Endothelial cell of umbilical vein (primary cell): ENCODE results near the gene CRYGN. TPM values are rescaled to one million over a fixed set of nuclear protein-coding genes. Genes with fewer than 3 reads are reported as not detected.

Experiments
- BruUV-seq: library from RNA; stranded (reverse); fragments of 400-500 nt; replicated peaks from 2 replicates; lab custom pipeline; 2021; lab: Mats Ljungman, UMichigan
- CTCF ChIA-PET: fragments of 300-600, 350-600 bp; sonication (Branson Sonifier 250); formaldehyde crosslinking; loops from one replicate; lab custom pipeline; 2021; ENCODE audit warnings: antibody characterized with exemption, inconsistent platforms; lab: Charles Lee
- POLR2A ChIA-PET: fragments of 300-600, 350-600 bp; sonication (Branson Sonifier 250); formaldehyde crosslinking; loops from one replicate; lab custom pipeline; 2021; ENCODE audit warnings: antibody characterized with exemption, inconsistent platforms; lab: Charles Lee
- DNase-seq: peaks from one replicate; pipeline ENCODE4 v3.0.0-alpha.2; 2011; ENCODE audit warnings: low read depth, low spot score
- FAIRE-seq: peaks from 2 replicates; lab custom pipeline; 2011; peaks lifted over from hg19 to GRCh38; lab: Jason Lieb, UNC
- H2AFZ ChIP-seq: 2 replicates; pipeline ENCODE4 v1.6.0; 2012; ENCODE audit warnings: low read depth, low read length, control low read depth, inconsistent platforms
- H3K27ac ChIP-seq: 2 replicates; pipeline ENCODE4 v1.5.1; 2011; ENCODE audit warnings: low read depth, mild to moderate bottlenecking, control low read depth, low read length, moderate library complexity; ENCODE audit not compliant: insufficient read depth
- H3K27me3 ChIP-seq, 2 experiments: 2 replicates each; pipeline versions ENCODE4 v1.6.0 to v1.6.1; 2011; ENCODE audit warnings: low read length in 2 of 2, mixed read lengths in 1 of 2; ENCODE audit not compliant: control insufficient read depth in 2 of 2, insufficient read depth in 2 of 2
- H3K36me3 ChIP-seq, 2 experiments: 2 replicates in 1 of 2; 3 replicates in 1 of 2; pipeline ENCODE4 v1.5.1; 2011; ENCODE audit warnings: low read length in 2 of 2, mild to moderate bottlenecking in 1 of 2, moderate library complexity in 1 of 2; ENCODE audit not compliant: control insufficient read depth in 2 of 2, insufficient read depth in 2 of 2; ENCODE audit errors: extremely low read depth in 1 of 2
- H3K4me1 ChIP-seq: 3 replicates; pipeline ENCODE4 v1.5.1; 2011; ENCODE audit warnings: mild to moderate bottlenecking, low read length; ENCODE audit not compliant: control insufficient read depth, insufficient read depth; ENCODE audit errors: extremely low read depth
- H3K4me2 ChIP-seq: 2 replicates; pipeline ENCODE4 v1.6.1; 2011; ENCODE audit warnings: low read length, control low read depth, mixed read lengths; ENCODE audit not compliant: insufficient read depth
- H3K4me3 ChIP-seq, 3 experiments: fragments of 200-600 bp in 1 of 3; sonication (generic), shearing (Covaris generic) in 1 of 3; replicated peaks in 1 of 3; 2 replicates each; pipeline ENCODE4 v1.5.1; 2011 to 2016; ENCODE audit warnings: control low read depth in 3 of 3, low read length in 3 of 3, mild to moderate bottlenecking in 2 of 3, inconsistent platforms in 1 of 3, low read depth in 1 of 3, moderate library complexity in 1 of 3; ENCODE audit not compliant: insufficient read depth in 1 of 3
- H3K79me2 ChIP-seq: 2 replicates; pipeline ENCODE4 v1.6.0; 2012; ENCODE audit warnings: low read length, inconsistent platforms; ENCODE audit not compliant: control insufficient read depth, insufficient read depth
- H3K9ac ChIP-seq: replicated peaks from 2 replicates; pipeline ENCODE3; 2011; ENCODE audit warnings: low read length, control low read depth; ENCODE audit not compliant: insufficient read depth; ENCODE audit errors: extremely low read depth
- H3K9me1 ChIP-seq: replicated peaks from 3 replicates; pipeline ENCODE4 v1.6.0; 2011; ENCODE audit warnings: mild to moderate bottlenecking, low read length; ENCODE audit not compliant: control insufficient read depth, insufficient read depth; ENCODE audit errors: extremely low read depth
- H3K9me3 ChIP-seq: replicated peaks from 2 replicates; pipeline ENCODE4 v1.5.1; 2012; ENCODE audit warnings: low read length, inconsistent platforms; ENCODE audit not compliant: control insufficient read depth, insufficient read depth
- H4K20me1 ChIP-seq: replicated peaks from 2 replicates; pipeline ENCODE3; 2011; ENCODE audit warnings: mild to moderate bottlenecking, low read length; ENCODE audit not compliant: control insufficient read depth, insufficient read depth; ENCODE audit errors: extremely low read depth
- CTCF ChIP-seq, 2 donors: IDR thresholded peaks; 1 replicate in 1 of 2; 2 replicates in 1 of 2; pipeline ENCODE4 v1.5.1; 2011; ENCODE audit warnings: low read length in 2 of 2, mild to moderate bottlenecking in 2 of 2, moderate library complexity in 2 of 2, control low read depth in 1 of 2, inconsistent platforms in 1 of 2, low read depth in 1 of 2; ENCODE audit not compliant: insufficient read depth in 1 of 2; ENCODE audit errors: extremely low read depth in 1 of 2
- EZH2 ChIP-seq: IDR thresholded peaks from 2 replicates; pipeline ENCODE4 v1.6.1; 2012; ENCODE audit warnings: borderline replicate concordance, low read depth, mild to moderate bottlenecking, moderate library complexity, low read length, inconsistent platforms; ENCODE audit not compliant: severe bottlenecking
- FOS ChIP-seq: IDR thresholded peaks from 2 replicates; pipeline ENCODE4 v1.6.1; 2011; ENCODE audit warnings: mild to moderate bottlenecking, low read length, moderate library complexity, borderline replicate concordance; ENCODE audit not compliant: insufficient read depth
- GATA2 ChIP-seq: IDR thresholded peaks from 2 replicates; pipeline ENCODE4 v1.7.0; 2011; ENCODE audit warnings: low read depth, mild to moderate bottlenecking, moderate library complexity, mixed read lengths, low read length; ENCODE audit not compliant: insufficient read length, insufficient read depth
- JUN ChIP-seq: IDR thresholded peaks from 2 replicates; pipeline ENCODE4 v1.6.1; 2011; ENCODE audit warnings: borderline replicate concordance, low read depth; ENCODE audit not compliant: insufficient read length, insufficient read depth
- MAX ChIP-seq: IDR thresholded peaks from 2 replicates; pipeline ENCODE4 v1.6.1; 2011; ENCODE audit not compliant: insufficient read depth, insufficient read length
- MYC ChIP-seq: IDR thresholded peaks from one replicate; pipeline ENCODE4 v1.6.1; 2011; ENCODE audit warnings: mild to moderate bottlenecking, low read depth, low read length
- POLR2A ChIP-seq: IDR thresholded peaks from 2 replicates; pipeline ENCODE4 v1.6.1; 2012; ENCODE audit warnings: low read depth, mild to moderate bottlenecking, control low read depth, low read length
- POLR2AphosphoS5 ChIP-seq: IDR thresholded peaks from 2 replicates; pipeline ENCODE4 v1.6.1; 2012; ENCODE audit warnings: low read depth, mild to moderate bottlenecking, control low read depth, low read length, moderate library complexity; ENCODE audit not compliant: insufficient read depth
- dilution Hi-C: fragments of 300-500 bp; cut with MboI; formaldehyde crosslinking; loops from one replicate; pipeline ENCODE4 v1.15.0; 2019; ENCODE audit warnings: low sequenced_read_pairs; ENCODE audit not compliant: extremely low pct_ligation_motif_present
- intact Hi-C: fragments of 100-400 bp; cut with micrococcal nuclease; formaldehyde crosslinking; loops from one replicate; pipeline ENCODE4 v1.10.0; 2022
- polyA plus RNA-seq, 4 experiments: library from polyadenylated mRNA; depleted of rRNA in 3 of 4; stranded (reverse) in 3 of 4; unstranded in 1 of 4; fragments of >200 nt; gene quantifications; 2 replicates each; pipeline versions ENCODE4 v1.2.1 to v1.2.3, GENCODE V29; 2011 to 2012; ENCODE audit warnings: missing spikeins in 1 of 4
- total RNA-seq: library from RNA; stranded (reverse); gene quantifications from 2 replicates; pipeline ENCODE4 v1.2.3, GENCODE V29; 2021

The CRYGN gene
- total and polyA plus RNA-seq, 2 donors (not counting 3 experiments of a cell fraction or from before 2014, with no cell fraction given), result not detected

GRCh38 chr7:151426441-151426903 is 13.5 kb downstream of the CRYGN start:
- dilution Hi-C loops (no loop called here), intact Hi-C loops (no loop called here)
- FAIRE-seq, result peak; percentile 63
- ChIA-PET CTCF (interaction anchor here (0.7 to 2.4 kb wide), 3 partner anchors 22 to 112 kb away, joined by 3 to 10 read pairs (median 3); no protein-coding TSS in a partner anchor), POLR2A (no interaction called here)
- H3K27me3 ChIP-seq, result peaks cover 4 to 6% of the 10 kb centered on the region in 2 experiments
- no peaks in the 10 kb centered on the region for H3K9me3 ChIP-seq
- H3K79me2 ChIP-seq, result no peaks in the 10 kb centered on the region
- no peak overlapping the region for H2AFZ ChIP-seq
- no peak overlapping the region for H3K9ac ChIP-seq
- no peaks in the 10 kb centered on the region for H3K36me3 ChIP-seq
- TF ChIP-seq EZH2, result no peak
- peak; percentile 41 for TF ChIP-seq FOS
- H3K27ac ChIP-seq, result no peak overlapping the region
- no peaks in the 10 kb centered on the region for H4K20me1 ChIP-seq
- H3K4me2 ChIP-seq, result no peak overlapping the region
- DNase-seq, result peak; percentile 47
- no peaks in the 10 kb centered on the region for H3K9me1 ChIP-seq
- BruUV-seq, result no TSS peak
- no peaks in the 10 kb centered on the region for H3K4me1 ChIP-seq
- H3K4me3 ChIP-seq, result no peak overlapping the region

- no TSS peak for BruUV-seq
- TF ChIP-seq FOS (no peak), EZH2 (no peak), CTCF (IDR thresholded peaks at IDR 0.05; ENCODE audit: extremely low read depth in 1 of 2, insufficient read depth in 1 of 2, low read depth in 1 of 2, low read length in 2 of 2) (no peak), MYC (no peak), JUN (no peak), POLR2A (no peak), GATA2 (no peak), MAX (no peak), POLR2AphosphoS5 (no peak)
- CTCF ChIA-PET, result interaction anchor here (0.7 to 2.4 kb wide), 4 partner anchors 10 to 111 kb away, joined by 3 to 10 read pairs (median 4); no protein-coding TSS in a partner anchor
- intact Hi-C loops (no loop called here), dilution Hi-C loops (no loop called here)
- no peak overlapping the region for H3K27ac ChIP-seq
- no peaks in the 10 kb centered on the region for H3K9me1 ChIP-seq
- FAIRE-seq (no peak), DNase-seq (no peak)
- no peaks in the 10 kb centered on the region for H3K79me2 ChIP-seq
- H3K27me3 ChIP-seq, result peaks cover 4 to 6% of the 10 kb centered on the region in 2 experiments
- no peak overlapping the region for H3K4me2 ChIP-seq
- POLR2A ChIA-PET, result no interaction called here
- no peaks in the 10 kb centered on the region for H3K36me3 ChIP-seq
- H3K9ac ChIP-seq, result no peak overlapping the region
- no peaks in the 10 kb centered on the region for H3K9me3 ChIP-seq
- no peaks in the 10 kb centered on the region for H4K20me1 ChIP-seq
- H3K4me3 ChIP-seq, result no peak overlapping the region
- no peak overlapping the region for H2AFZ ChIP-seq
- H3K4me1 ChIP-seq, result no peaks in the 10 kb centered on the region
Observed at GRCh38 chr7:151425670-151426440, 14.1 kb downstream of the CRYGN start.
